H1 (cell line): ENCODE measurements around the gene TUBB2B. TPM values are rescaled to one million over a fixed set of nuclear protein-coding genes. Genes with fewer than 3 reads are reported as not detected.
A peak's percentile ranks its signal among the peaks of the same experiment; 100 is the strongest.

Experiments used
- CTCF ChIA-PET: fragments of 300-600 bp; sonication (Branson Sonifier 250); formaldehyde crosslinking; loops from one replicate; lab custom pipeline; 2021; ENCODE audit not compliant: partially characterized antibody; lab: Charles Lee
- POLR2A ChIA-PET: fragments of 300-600 bp; sonication (Branson Sonifier 250); formaldehyde crosslinking; loops from one replicate; lab custom pipeline; 2021; ENCODE audit warnings: inconsistent platforms; ENCODE audit not compliant: partially characterized antibody; lab: Charles Lee
- DNase-seq, 2 experiments: peaks; one replicate each; pipeline versions ENCODE4 v3.0.0 to v3.0.0-alpha.2; 2010 to 2022; ENCODE audit warnings: low spot score in 2 of 2, low read depth in 1 of 2, mixed read lengths in 1 of 2
- FAIRE-seq: peaks from 2 replicates; lab custom pipeline; 2011; peaks lifted over from hg19 to GRCh38; lab: Jason Lieb, UNC
- H2AFZ ChIP-seq: 2 replicates; pipeline ENCODE4 v1.8.1; 2012; ENCODE audit warnings: low read length, inconsistent platforms
- H2AK5ac ChIP-seq: 2 replicates; pipeline ENCODE4 v1.6.1; 2013; ENCODE audit warnings: low read depth, low read length
- H2BK120ac ChIP-seq: replicated peaks from 2 replicates; pipeline ENCODE3; 2013; ENCODE audit warnings: low read depth, low read length, inconsistent platforms
- H2BK12ac ChIP-seq: 2 replicates; pipeline ENCODE4 v1.6.1; 2013; ENCODE audit warnings: low read depth, low read length
- H2BK15ac ChIP-seq: 2 replicates; pipeline ENCODE4 v1.6.1; 2013; ENCODE audit warnings: low read length
- H2BK20ac ChIP-seq: 2 replicates; pipeline ENCODE4 v1.6.1; 2013; ENCODE audit warnings: low read length
- H2BK5ac ChIP-seq: 2 replicates; pipeline ENCODE4 v1.6.1; 2013; ENCODE audit warnings: low read depth, low read length
- H3K14ac ChIP-seq: 2 replicates; pipeline ENCODE4 v1.6.1; 2013; ENCODE audit warnings: inconsistent platforms; ENCODE audit not compliant: insufficient read length
- H3K18ac ChIP-seq: 2 replicates; pipeline ENCODE4 v1.6.1; 2013; ENCODE audit warnings: low read length; ENCODE audit errors: extremely low read depth
- H3K23ac ChIP-seq: 2 replicates; pipeline ENCODE4 v1.6.1; 2013; ENCODE audit warnings: inconsistent platforms; ENCODE audit not compliant: insufficient read length
- H3K23me2 ChIP-seq: 2 replicates; pipeline ENCODE4 v1.6.1; 2013; ENCODE audit warnings: low read depth, low read length
- H3K27ac ChIP-seq: 2 replicates; pipeline ENCODE4 v1.6.1; 2011; ENCODE audit warnings: low read depth, low read length, inconsistent platforms
- H3K27me3 ChIP-seq, 4 experiments: replicated peaks in 1 of 4; 1 replicate in 1 of 4; 2 replicates in 3 of 4; pipeline versions ENCODE4 v1.6.1 to v1.8.1; 2011 to 2013; ENCODE audit warnings: low read length in 3 of 4, mild to moderate bottlenecking in 3 of 4, inconsistent platforms in 2 of 4, mixed read lengths in 2 of 4, moderate library complexity in 1 of 4; ENCODE audit not compliant: control insufficient read depth in 3 of 4, insufficient read depth in 3 of 4; ENCODE audit errors: extremely low read depth in 1 of 4
- H3K36me3 ChIP-seq, 4 experiments: 2 replicates each; pipeline versions ENCODE4 v1.6.1 to v1.8.1; 2011 to 2013; ENCODE audit warnings: mild to moderate bottlenecking in 4 of 4, low read length in 3 of 4, moderate library complexity in 2 of 4, control low read depth in 1 of 4, inconsistent platforms in 1 of 4; ENCODE audit not compliant: insufficient read depth in 4 of 4, control insufficient read depth in 2 of 4
- H3K4ac ChIP-seq: replicated peaks from 2 replicates; pipeline ENCODE3; 2013; ENCODE audit warnings: low read length, low read depth, mixed read lengths, inconsistent platforms; ENCODE audit not compliant: insufficient read length
- H3K4me1 ChIP-seq, 4 experiments: replicated peaks in 1 of 4; 1 replicate in 1 of 4; 2 replicates in 3 of 4; pipeline versions ENCODE4 v1.6.1 to v1.8.1; 2011 to 2013; ENCODE audit warnings: low read length in 3 of 4, inconsistent platforms in 2 of 4, mixed read lengths in 1 of 4; ENCODE audit not compliant: insufficient read depth in 4 of 4, control insufficient read depth in 3 of 4
- H3K4me2 ChIP-seq, 2 experiments: 2 replicates each; pipeline versions ENCODE4 v1.6.1 to v1.8.1; 2011 to 2013; ENCODE audit warnings: low read depth in 2 of 2, low read length in 2 of 2, control low read depth in 1 of 2, inconsistent platforms in 1 of 2, mild to moderate bottlenecking in 1 of 2; ENCODE audit not compliant: insufficient read depth in 1 of 2
- H3K4me3 ChIP-seq, 4 experiments: fragments of 200-600, 300-600 bp in 1 of 4; sonication (generic), shearing (Covaris generic), sonication (Bioruptor Twin) in 1 of 4; 2 replicates each; pipeline versions ENCODE4 v1.5.1 to v1.8.1; 2011 to 2016; ENCODE audit warnings: low read length in 4 of 4, low read depth in 3 of 4, control low read depth in 2 of 4, inconsistent platforms in 2 of 4, mild to moderate bottlenecking in 2 of 4, mixed read lengths in 1 of 4, moderate library complexity in 1 of 4; ENCODE audit not compliant: insufficient read depth in 2 of 4; ENCODE audit errors: extremely low read depth in 1 of 4
- H3K56ac ChIP-seq: replicated peaks from 2 replicates; pipeline ENCODE3; 2013; ENCODE audit warnings: low read depth, mild to moderate bottlenecking, mixed read lengths, low read length, inconsistent platforms; ENCODE audit not compliant: insufficient read length
- H3K79me1 ChIP-seq: 2 replicates; pipeline ENCODE4 v1.6.1; 2013; ENCODE audit warnings: low read depth, low read length, control low read depth
- H3K79me2 ChIP-seq, 2 experiments: 2 replicates each; pipeline versions ENCODE4 v1.6.1 to v1.8.1; 2012 to 2013; ENCODE audit warnings: low read length in 2 of 2, mild to moderate bottlenecking in 2 of 2, inconsistent platforms in 1 of 2; ENCODE audit not compliant: insufficient read depth in 2 of 2, control insufficient read depth in 1 of 2
- H3K9ac ChIP-seq, 4 experiments: replicated peaks in 1 of 4; 1 replicate in 1 of 4; 2 replicates in 3 of 4; pipeline versions ENCODE4 v1.6.1 to v1.8.1; 2011 to 2013; ENCODE audit warnings: low read depth in 3 of 4, low read length in 3 of 4, control low read depth in 2 of 4, mild to moderate bottlenecking in 2 of 4, moderate library complexity in 2 of 4, inconsistent platforms in 1 of 4; ENCODE audit errors: extremely low read depth in 1 of 4
- H3K9me3 ChIP-seq, 2 experiments: 2 replicates each; pipeline versions ENCODE4 v1.6.1 to v1.8.1; 2012 to 2013; ENCODE audit warnings: mild to moderate bottlenecking in 2 of 2, moderate library complexity in 2 of 2, control low read depth in 1 of 2, inconsistent platforms in 1 of 2, low read depth in 1 of 2, low read length in 1 of 2, mixed read lengths in 1 of 2; ENCODE audit not compliant: insufficient read depth in 2 of 2
- H4K20me1 ChIP-seq, 2 experiments: replicated peaks in 1 of 2; 2 replicates each; pipeline versions ENCODE3 to v1.8.1; 2011 to 2013; ENCODE audit warnings: inconsistent platforms in 2 of 2, low read length in 2 of 2, mild to moderate bottlenecking in 1 of 2; ENCODE audit not compliant: insufficient read depth in 2 of 2, control insufficient read depth in 1 of 2
- H4K5ac ChIP-seq: 2 replicates; pipeline ENCODE4 v1.6.1; 2013; ENCODE audit warnings: low read length, low read depth, mixed read lengths, inconsistent platforms; ENCODE audit not compliant: insufficient read length
- H4K8ac ChIP-seq: 2 replicates; pipeline ENCODE4 v1.8.0; 2013; ENCODE audit warnings: mild to moderate bottlenecking, moderate library complexity, low read length, inconsistent platforms; ENCODE audit not compliant: insufficient read depth; ENCODE audit errors: extremely low read depth
- H4K91ac ChIP-seq: replicated peaks from 2 replicates; pipeline ENCODE3; 2013; ENCODE audit warnings: low read length, mixed read lengths, inconsistent platforms; ENCODE audit not compliant: insufficient read length
- JUND ChIP-seq: IDR thresholded peaks from 2 replicates; pipeline ENCODE4 v1.6.1; 2011; ENCODE audit warnings: mild to moderate bottlenecking, improper control_type of control experiment, low read length
- USF2 ChIP-seq: IDR thresholded peaks from 2 replicates; pipeline ENCODE4 v1.6.1; 2011; ENCODE audit warnings: low read length, improper control_type of control experiment
- WGBS, 2 experiments: shearing (Covaris generic) in 1 of 2; methylation state at CpG; one replicate each; pipeline versions ENCODE4 v1.1.6 to v1.1.7; 2013 to 2015; ENCODE audit warnings: low lambda C conversion rate in 2 of 2, mixed read lengths in 2 of 2, inconsistent platforms in 1 of 2, low coverage in 1 of 2, missing lambda C conversion rate in 1 of 2; ENCODE audit not compliant: insufficient replicate concordance in 2 of 2, insufficient coverage in 1 of 2, insufficient read length in 1 of 2; ENCODE audit errors: extremely low coverage in 1 of 2, missing lambda C conversion rate in 1 of 2; 5-methylcytosine and 5-hydroxymethylcytosine counted together
- polyA plus RNA-seq, 7 experiments: library from polyadenylated mRNA; depleted of rRNA in 3 of 7; stranded (reverse) in 5 of 7; unstranded in 2 of 7; fragments of >200 nt in 5 of 7; fragments of 200-250 nt in 2 of 7; gene quantifications; 1 replicate in 5 of 7; 2 replicates in 1 of 7; 4 replicates in 1 of 7; pipeline versions ENCODE4 v1.2.1 to v1.2.3, GENCODE V29; 2011 to 2013; ENCODE audit warnings: missing spikeins in 2 of 7, mixed read lengths in 2 of 7
- total RNA-seq: library from RNA; stranded (reverse); fragmentation: NEBNext Ultra II Directional; extraction: Animal tissue kit (Norgen Biotek cat#: 25700); gene quantifications from 2 replicates; pipeline ENCODE4 v1.2.1, GENCODE V29; 2021

Gene TUBB2B
- total and polyA plus RNA-seq, 2 of the 8 experiments (the other 6 are each of a cell fraction or from before 2014, with no cell fraction given): 612 to 722 TPM

- Histone ChIP-seq H2BK120ac (no peak overlapping the region), H4K20me1 (no peaks in the 10 kb centered on the region), H3K18ac (0 out of 2 replicates have a peak overlapping the region, but pooled peaks have one; percentile 0), H4K5ac (no peak overlapping the region), H3K23ac (no peak overlapping the region), H3K4me1 (peaks cover 3 to 11% (median 4%) of the 10 kb centered on the region in 4 experiments; a peak in 6 of 7 replicates), H3K4ac (no peak overlapping the region), H3K9ac (no peak overlapping the region), H4K8ac (no peak overlapping the region), H3K79me2 (no peaks in the 10 kb centered on the region), H3K56ac (no peak overlapping the region), H3K27me3 (no peaks in the 10 kb centered on the region), H3K14ac (no peak overlapping the region), H2BK12ac (peak overlapping the region; percentile 5; the same call in 1 of the 2 replicates), H4K91ac (no peak overlapping the region), H2AK5ac (no peak overlapping the region), H3K36me3 (no peaks in the 10 kb centered on the region), H3K4me2 (0 out of 4 replicates have a peak overlapping the region, but pooled peaks of 1 of the 2 experiments have one; percentile 43), H2AFZ (no peak overlapping the region), H2BK15ac (no peak overlapping the region), H3K79me1 (no peaks in the 10 kb centered on the region; the same call in 1 of the 2 replicates), H3K27ac (no peak overlapping the region), H3K9me3 (no peaks in the 10 kb centered on the region), H3K4me3 (peak overlapping the region in 1 of 4 experiments; percentile 39; a peak in 1 of 8 replicates), H3K23me2 (no peaks in the 10 kb centered on the region), H2BK5ac (no peak overlapping the region), H2BK20ac (no peak overlapping the region)
- 84% methylated on average over 14 of the region's 14 CpGs; no CpG with 5 or more reads in 1 of the 2 experiments for WGBS, 2 experiments
- ChIA-PET CTCF (interaction anchor here (0.5 to 3.7 kb wide), 13 partner anchors 10 to 82 kb away, joined by 3 to 25 read pairs (median 4); no protein-coding TSS in a partner anchor), POLR2A (interaction anchor here (0.5 to 8.1 kb wide), 12 partner anchors 8 to 211 kb away, joined by 3 to 40 read pairs (median 8); partner anchors contain the start of gene TUBB2A)
- DNase-seq (no peak), FAIRE-seq (no peak)
- TF ChIP-seq USF2: no peak
- 0 out of 2 replicates have a peak, but pooled peaks have one; percentile 13 for TF ChIP-seq JUND
Observed at GRCh38 chr6:3208098-3208774, 19.2 kb downstream of the TUBB2B start.
